Measurements from ENCODE around the gene GPR63.
A peak's percentile ranks its signal among the peaks of the same experiment; 100 is the strongest.

The GPR63 gene

DNA sequence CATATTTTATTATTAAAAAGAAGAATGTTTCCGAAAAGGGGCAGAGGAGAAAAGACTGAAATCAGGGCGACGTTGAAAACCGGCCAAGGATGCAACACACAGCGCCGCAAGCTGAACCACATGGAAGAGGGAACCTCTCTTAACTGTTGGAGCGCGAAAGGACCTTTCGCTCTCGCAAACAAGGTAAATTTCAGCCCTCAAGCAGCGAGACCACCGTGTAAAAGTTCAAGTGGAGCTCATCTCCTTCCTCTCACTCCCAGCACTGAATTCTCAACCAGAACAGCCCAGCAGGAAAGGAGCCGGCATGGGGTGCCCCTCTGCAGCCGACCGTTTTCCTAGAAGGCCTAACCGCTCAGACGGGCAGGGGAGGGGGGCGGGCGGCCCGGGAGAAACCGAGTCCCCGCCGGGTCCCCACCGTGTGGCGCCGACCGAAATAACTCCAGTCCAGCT lies 621 bp downstream of the GPR63 start:
- no CpG with 5 or more reads among the region's 27 CpGs for WGBS (ENCODE audit: extremely low coverage, insufficient coverage, insufficient read length)
- H3K4me1 ChIP-seq (ENCODE audit: control insufficient read depth in 1 of 2, insufficient read depth in 2 of 2, low read length in 2 of 2), result no peaks in the 10 kb centered on the region
- H3K79me1 ChIP-seq (ENCODE audit: low read length), result peaks cover 4% of the 10 kb centered on the region
- peak overlapping the region; percentile 65 for H3K14ac ChIP-seq (ENCODE audit: low read length)
- H3K4me2 ChIP-seq (ENCODE audit: low read length), result peak overlapping the region; percentile 99
- peak overlapping the region; percentile 71 for H4K8ac ChIP-seq (ENCODE audit: low read depth, low read length)
- no peak overlapping the region for H2AK5ac ChIP-seq (ENCODE audit: low read length)
- no peak overlapping the region for H2BK5ac ChIP-seq (ENCODE audit: low read depth, low read length, poor library complexity)
- H3K36me3 ChIP-seq (ENCODE audit: control insufficient read depth in 1 of 2, insufficient read depth in 2 of 2, low read length in 2 of 2), result no peaks in the 10 kb centered on the region
- no peaks in the 10 kb centered on the region for H3K9me3 ChIP-seq (ENCODE audit: insufficient read depth, low read depth, low read length)
- peak overlapping the region; percentile 6 for H4K12ac ChIP-seq (ENCODE audit: low read depth, low read length)
- peaks cover 5% of the 10 kb centered on the region for H3K79me2 ChIP-seq (ENCODE audit: control insufficient read depth, insufficient read depth, low read length, poor library complexity)
- H4K91ac ChIP-seq (ENCODE audit: low read depth, low read length), result no peak overlapping the region
- no peak overlapping the region for H2BK120ac ChIP-seq (ENCODE audit: insufficient read depth, low read length, poor library complexity)
- no peak overlapping the region for H3K4ac ChIP-seq (ENCODE audit: low read depth, low read length)
- no peaks in the 10 kb centered on the region for H3K27me3 ChIP-seq (ENCODE audit: insufficient read depth, low read length)
- H3K27ac ChIP-seq (ENCODE audit: low read depth, low read length), result no peak overlapping the region
- peak overlapping the region; percentile 51 for H2AFZ ChIP-seq (ENCODE audit: insufficient read depth, low read length, poor library complexity)
- peak in 1 of 2 donors; percentile 13 for DNase-seq
- peak overlapping the region; percentile 7 for H2BK12ac ChIP-seq (ENCODE audit: low read length)
- H3K9ac ChIP-seq (ENCODE audit: low read length), result peak overlapping the region; percentile 69
- H3K23ac ChIP-seq (ENCODE audit: low read length), result no peak overlapping the region
- H3K4me3 ChIP-seq (ENCODE audit: low read depth, low read length), result peak overlapping the region; percentile 81
- peak overlapping the region; percentile 54 for H3K18ac ChIP-seq (ENCODE audit: low read length)

DNA sequence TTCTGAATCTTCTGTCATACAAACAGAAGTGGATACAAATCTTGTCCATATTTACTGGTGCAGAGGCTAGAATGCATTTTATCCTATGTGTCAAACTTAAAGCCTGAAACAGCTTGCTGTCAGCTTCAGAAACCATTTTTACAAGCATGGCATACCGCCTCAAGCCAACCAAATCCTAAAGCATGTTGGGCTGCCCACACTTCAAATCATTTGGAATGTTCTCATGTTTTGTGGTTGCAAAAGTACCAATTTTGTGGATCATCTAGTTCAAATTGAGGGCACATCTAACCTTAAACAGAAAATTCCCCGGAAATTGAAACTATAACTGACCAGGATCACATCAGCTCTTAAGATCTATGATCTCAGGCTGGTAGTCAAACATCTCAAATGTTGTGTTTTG lies 3.2 kb downstream of the GPR63 start:
- Histone ChIP-seq H4K8ac (ENCODE audit: low read depth, low read length) (no peak overlapping the region), H3K36me3 (ENCODE audit: control insufficient read depth in 1 of 2, insufficient read depth in 2 of 2, low read length in 2 of 2) (peaks cover 0 to 1% of the 10 kb centered on the region in 2 experiments), H3K27ac (ENCODE audit: low read depth, low read length) (no peak overlapping the region), H3K4me3 (ENCODE audit: low read depth, low read length) (no peak overlapping the region), H3K9me3 (ENCODE audit: insufficient read depth, low read depth, low read length) (no peaks in the 10 kb centered on the region), H3K18ac (ENCODE audit: low read length) (no peak overlapping the region), H2AK5ac (ENCODE audit: low read length) (no peak overlapping the region), H4K12ac (ENCODE audit: low read depth, low read length) (no peak overlapping the region), H3K23ac (ENCODE audit: low read length) (no peak overlapping the region), H3K4me2 (ENCODE audit: low read length) (no peak overlapping the region), H4K91ac (ENCODE audit: low read depth, low read length) (no peak overlapping the region), H3K14ac (ENCODE audit: low read length) (no peak overlapping the region), H3K27me3 (ENCODE audit: insufficient read depth, low read length) (no peaks in the 10 kb centered on the region), H2BK120ac (ENCODE audit: insufficient read depth, low read length, poor library complexity) (no peak overlapping the region), H2BK5ac (ENCODE audit: low read depth, low read length, poor library complexity) (no peak overlapping the region), H3K4ac (ENCODE audit: low read depth, low read length) (no peak overlapping the region), H3K9ac (ENCODE audit: low read length) (no peak overlapping the region), H2AFZ (ENCODE audit: insufficient read depth, low read length, poor library complexity) (no peak overlapping the region), H3K79me1 (ENCODE audit: low read length) (peaks cover 4% of the 10 kb centered on the region), H3K4me1 (ENCODE audit: control insufficient read depth in 1 of 2, insufficient read depth in 2 of 2, low read length in 2 of 2) (no peaks in the 10 kb centered on the region), H2BK12ac (ENCODE audit: low read length) (no peak overlapping the region), H3K79me2 (ENCODE audit: control insufficient read depth, insufficient read depth, low read length, poor library complexity) (peaks cover 5% of the 10 kb centered on the region)
- no peak for DNase-seq
- no CpG with 5 or more reads among the region's 2 CpGs for WGBS (ENCODE audit: extremely low coverage, insufficient coverage, insufficient read length)

DNA sequence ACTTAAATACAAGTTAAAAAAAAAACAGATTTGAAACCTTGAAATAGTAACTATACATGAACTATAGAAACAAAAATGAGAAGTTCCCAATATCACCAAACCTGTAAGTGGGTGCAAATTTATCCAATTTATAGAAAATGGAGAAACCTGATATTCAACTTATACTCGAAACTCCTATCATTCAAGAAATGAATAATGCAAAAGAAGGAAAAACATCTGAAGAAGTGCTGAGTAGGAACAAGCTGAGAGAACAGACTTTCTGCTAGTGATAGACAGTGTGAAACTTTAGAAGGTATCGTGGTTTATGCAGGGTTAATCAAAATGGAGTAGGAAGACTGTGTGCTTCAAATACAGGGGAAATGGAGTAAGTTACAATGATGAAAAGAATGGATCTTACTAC lies 4.5 kb downstream of the GPR63 start:
- no peak overlapping the region for H3K14ac ChIP-seq (ENCODE audit: low read length)
- no peak overlapping the region for H4K8ac ChIP-seq (ENCODE audit: low read depth, low read length)
- WGBS (ENCODE audit: extremely low coverage, insufficient coverage, insufficient read length), result no CpG with 5 or more reads among the region's 2 CpGs
- H2BK5ac ChIP-seq (ENCODE audit: low read depth, low read length, poor library complexity), result no peak overlapping the region
- no peak overlapping the region for H2BK12ac ChIP-seq (ENCODE audit: low read length)
- H3K79me2 ChIP-seq (ENCODE audit: control insufficient read depth, insufficient read depth, low read length, poor library complexity), result peaks cover 5% of the 10 kb centered on the region
- H3K9ac ChIP-seq (ENCODE audit: low read length), result no peak overlapping the region
- H3K36me3 ChIP-seq (ENCODE audit: control insufficient read depth in 1 of 2, insufficient read depth in 2 of 2, low read length in 2 of 2), result peaks cover 0 to 1% of the 10 kb centered on the region in 2 experiments
- no peak overlapping the region for H3K23ac ChIP-seq (ENCODE audit: low read length)
- H4K12ac ChIP-seq (ENCODE audit: low read depth, low read length), result no peak overlapping the region
- H3K4me2 ChIP-seq (ENCODE audit: low read length), result no peak overlapping the region
- H2BK120ac ChIP-seq (ENCODE audit: insufficient read depth, low read length, poor library complexity), result no peak overlapping the region
- no peak overlapping the region for H4K91ac ChIP-seq (ENCODE audit: low read depth, low read length)
- no peak overlapping the region for H2AFZ ChIP-seq (ENCODE audit: insufficient read depth, low read length, poor library complexity)
- peaks cover 4% of the 10 kb centered on the region for H3K79me1 ChIP-seq (ENCODE audit: low read length)
- H3K18ac ChIP-seq (ENCODE audit: low read length), result no peak overlapping the region
- H2AK5ac ChIP-seq (ENCODE audit: low read length), result no peak overlapping the region
- no peak overlapping the region for H3K4me3 ChIP-seq (ENCODE audit: low read depth, low read length)
- no peak for DNase-seq
- H3K27ac ChIP-seq (ENCODE audit: low read depth, low read length), result no peak overlapping the region
- no peak overlapping the region for H3K4ac ChIP-seq (ENCODE audit: low read depth, low read length)
- H3K9me3 ChIP-seq (ENCODE audit: insufficient read depth, low read depth, low read length), result no peaks in the 10 kb centered on the region
- H3K27me3 ChIP-seq (ENCODE audit: insufficient read depth, low read length), result no peaks in the 10 kb centered on the region
- H3K4me1 ChIP-seq (ENCODE audit: control insufficient read depth in 1 of 2, insufficient read depth in 2 of 2, low read length in 2 of 2), result no peaks in the 10 kb centered on the region

GRCh38 chr6:96826865-96827264 lies 10.4 kb downstream of the GPR63 start:
- no peaks in the 10 kb centered on the region for H3K79me1 ChIP-seq (ENCODE audit: low read length)
- no peak overlapping the region for H2AFZ ChIP-seq (ENCODE audit: insufficient read depth, low read length, poor library complexity)
- H3K4ac ChIP-seq (ENCODE audit: low read depth, low read length), result no peak overlapping the region
- H2BK120ac ChIP-seq (ENCODE audit: insufficient read depth, low read length, poor library complexity), result no peak overlapping the region
- H3K23ac ChIP-seq (ENCODE audit: low read length), result no peak overlapping the region
- H2BK12ac ChIP-seq (ENCODE audit: low read length), result no peak overlapping the region
- no peak overlapping the region for H4K12ac ChIP-seq (ENCODE audit: low read depth, low read length)
- no peak overlapping the region for H3K4me2 ChIP-seq (ENCODE audit: low read length)
- DNase-seq, result no peak
- no peak overlapping the region for H3K9ac ChIP-seq (ENCODE audit: low read length)
- no peak overlapping the region for H4K91ac ChIP-seq (ENCODE audit: low read depth, low read length)
- no peak overlapping the region for H2BK5ac ChIP-seq (ENCODE audit: low read depth, low read length, poor library complexity)
- H3K14ac ChIP-seq (ENCODE audit: low read length), result no peak overlapping the region
- no peak overlapping the region for H2AK5ac ChIP-seq (ENCODE audit: low read length)
- no peak overlapping the region for H3K18ac ChIP-seq (ENCODE audit: low read length)
- no peaks in the 10 kb centered on the region for H3K27me3 ChIP-seq (ENCODE audit: insufficient read depth, low read length)
- no peaks in the 10 kb centered on the region for H3K4me1 ChIP-seq (ENCODE audit: control insufficient read depth in 1 of 2, insufficient read depth in 2 of 2, low read length in 2 of 2)
- no CpG with 5 or more reads among the region's 1 CpG for WGBS (ENCODE audit: extremely low coverage, insufficient coverage, insufficient read length)
- no peak overlapping the region for H3K4me3 ChIP-seq (ENCODE audit: low read depth, low read length)
- H3K9me3 ChIP-seq (ENCODE audit: insufficient read depth, low read depth, low read length), result no peaks in the 10 kb centered on the region
- no peak overlapping the region for H3K27ac ChIP-seq (ENCODE audit: low read depth, low read length)
- no peaks in the 10 kb centered on the region for H3K79me2 ChIP-seq (ENCODE audit: control insufficient read depth, insufficient read depth, low read length, poor library complexity)
- H4K8ac ChIP-seq (ENCODE audit: low read depth, low read length), result no peak overlapping the region
- H3K36me3 ChIP-seq (ENCODE audit: control insufficient read depth in 1 of 2, insufficient read depth in 2 of 2, low read length in 2 of 2), result peaks cover 0 to 1% of the 10 kb centered on the region in 2 experiments

Data from trophoblast cell (in vitro differentiated cells and primary cell).